HCEC 1CT (cell line): Measurements from ENCODE around the gene FYTTD1.

Source experiments
- DNase-seq: peaks from one replicate; pipeline ENCODE4 v3.0.0-alpha.2; 2017

FYTTD1 gene

GRCh38 chr3:197737749-197738462, 11.8 kb upstream of the FYTTD1 start:
- no peak for DNase-seq

GRCh38 chr3:197742787-197743186, 6.9 kb upstream of the FYTTD1 start:
- no peak for DNase-seq

- DNase-seq: no peak
Observed at GRCh38 chr3:197746209-197746608, 3.5 kb upstream of the FYTTD1 start.

- peak; percentile 19 for DNase-seq
Observed at GRCh38 chr3:197746801-197747237, 2.9 kb upstream of the FYTTD1 start.

GRCh38 chr3:197748597-197749314, 927 bp upstream of the FYTTD1 start:
- DNase-seq: peak; percentile 43

- DNase-seq: peak; percentile 39
Observed at GRCh38 chr3:197749315-197749600, 425 bp upstream of the FYTTD1 start.

- DNase-seq: peak; percentile 81
Observed at GRCh38 chr3:197750396-197750831, 731 bp downstream of the FYTTD1 start.

- DNase-seq: peak; percentile 37
Observed at GRCh38 chr3:197750858-197751737, 1.4 kb downstream of the FYTTD1 start.

GRCh38 chr3:197752107-197752506, 2.4 kb downstream of the FYTTD1 start:
- no peak for DNase-seq

- DNase-seq: no peak
Observed at GRCh38 chr3:197753263-197753662, 3.6 kb downstream of the FYTTD1 start.

GRCh38 chr3:197756704-197757103, 7.0 kb downstream of the FYTTD1 start:
- no peak for DNase-seq

GRCh38 chr3:197758512-197758911, 8.8 kb downstream of the FYTTD1 start:
- DNase-seq: no peak

GRCh38 chr3:197761784-197762183, 12.1 kb downstream of the FYTTD1 start:
- DNase-seq: no peak

- no peak for DNase-seq
Observed at GRCh38 chr3:197775317-197775716, 25.6 kb downstream of the FYTTD1 start.

- DNase-seq: no peak
Observed at GRCh38 chr3:197782230-197782629, 32.5 kb downstream of the FYTTD1 start.

- DNase-seq: no peak
Observed at GRCh38 chr3:197784019-197784585, 34.4 kb downstream of the FYTTD1 start.

- DNase-seq: no peak
Observed at GRCh38 chr3:197787412-197787811, 37.7 kb downstream of the FYTTD1 start.

GRCh38 chr3:197789309-197789708, 39.6 kb downstream of the FYTTD1 start:
- DNase-seq: no peak

- no peak for DNase-seq
Observed at GRCh38 chr3:197790033-197790432, 40.4 kb downstream of the FYTTD1 start.

- DNase-seq: peak; percentile 60
Observed at GRCh38 chr3:197791113-197791891, 41.6 kb downstream of the FYTTD1 start, which contains the start of gene LRCH3. LRCH3 (plus strand) TSS chr3:197791254; CDS start chr3:197791279, 25 bp downstream.

- peak; percentile 33 for DNase-seq
Observed at GRCh38 chr3:197791892-197792647, 42.4 kb downstream of the FYTTD1 start.
